22Rv1 (cell line): ENCODE data around the gene SLC25A42.

Experiments
- H3K27ac ChIP-seq: fragments of 450-650 bp; 2 replicates; pipeline ENCODE4 v1.5.1; 2017
- ZFX ChIP-seq: fragments of 450-650 bp; IDR thresholded peaks from 2 replicates; pipeline ENCODE4 v1.6.1; 2017; ENCODE audit warnings: antibody characterized with exemption, borderline replicate concordance
- TF ChIP-seq, protein P1 (sequence below): fragments of 450-650 bp; IDR thresholded peaks from 2 replicates; pipeline ENCODE4 v1.5.1; 2017; ENCODE audit warnings: mild to moderate bottlenecking

Gene SLC25A42

DNA sequence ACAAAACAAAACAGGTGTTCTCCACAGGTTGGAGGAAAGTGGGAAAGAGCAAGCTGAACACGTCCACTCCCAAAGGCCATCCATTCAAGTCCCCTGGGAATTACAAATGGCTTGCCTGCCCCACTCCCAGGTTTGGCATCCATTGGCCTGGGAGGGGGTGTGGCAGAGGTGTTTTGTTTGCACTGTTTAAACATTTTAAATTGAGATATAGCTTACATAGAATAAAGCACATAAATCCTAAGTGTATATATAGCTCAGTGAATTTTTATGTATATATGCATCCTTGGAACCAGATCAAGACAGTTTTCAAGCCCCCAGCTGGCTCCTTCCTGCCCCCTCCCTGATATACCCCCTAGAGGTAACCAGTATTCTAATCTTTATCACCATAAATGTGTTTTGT lies 12.7 kb downstream of the SLC25A42 start:
- H3K27ac ChIP-seq = no peak overlapping the region
- TF ChIP-seq, protein P1, sequence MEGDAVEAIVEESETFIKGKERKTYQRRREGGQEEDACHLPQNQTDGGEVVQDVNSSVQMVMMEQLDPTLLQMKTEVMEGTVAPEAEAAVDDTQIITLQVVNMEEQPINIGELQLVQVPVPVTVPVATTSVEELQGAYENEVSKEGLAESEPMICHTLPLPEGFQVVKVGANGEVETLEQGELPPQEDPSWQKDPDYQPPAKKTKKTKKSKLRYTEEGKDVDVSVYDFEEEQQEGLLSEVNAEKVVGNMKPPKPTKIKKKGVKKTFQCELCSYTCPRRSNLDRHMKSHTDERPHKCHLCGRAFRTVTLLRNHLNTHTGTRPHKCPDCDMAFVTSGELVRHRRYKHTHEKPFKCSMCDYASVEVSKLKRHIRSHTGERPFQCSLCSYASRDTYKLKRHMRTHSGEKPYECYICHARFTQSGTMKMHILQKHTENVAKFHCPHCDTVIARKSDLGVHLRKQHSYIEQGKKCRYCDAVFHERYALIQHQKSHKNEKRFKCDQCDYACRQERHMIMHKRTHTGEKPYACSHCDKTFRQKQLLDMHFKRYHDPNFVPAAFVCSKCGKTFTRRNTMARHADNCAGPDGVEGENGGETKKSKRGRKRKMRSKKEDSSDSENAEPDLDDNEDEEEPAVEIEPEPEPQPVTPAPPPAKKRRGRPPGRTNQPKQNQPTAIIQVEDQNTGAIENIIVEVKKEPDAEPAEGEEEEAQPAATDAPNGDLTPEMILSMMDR = no peak
- no peak for TF ChIP-seq ZFX

DNA sequence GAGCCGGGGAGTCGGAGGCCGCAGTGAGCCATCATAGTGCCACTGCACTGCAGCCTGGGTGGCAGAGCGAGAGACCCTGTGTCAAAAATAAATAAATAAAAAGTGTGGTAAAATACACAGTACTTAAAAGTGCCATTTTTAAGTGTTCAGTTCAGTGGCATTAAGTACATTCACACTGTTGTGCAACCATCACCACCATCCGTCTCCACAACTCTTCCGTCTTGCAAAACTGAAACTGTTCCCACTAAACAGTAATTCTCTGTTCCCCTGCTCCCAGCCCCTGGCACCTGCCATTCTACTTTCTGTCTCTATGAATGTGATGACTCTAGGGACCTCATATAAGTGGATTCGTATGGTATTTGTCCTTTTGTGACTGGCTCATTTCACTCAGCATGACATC lies 13.3 kb downstream of the SLC25A42 start:
- TF ChIP-seq ZFX = no peak
- TF ChIP-seq, protein P1 = no peak
- no peak overlapping the region for H3K27ac ChIP-seq

DNA sequence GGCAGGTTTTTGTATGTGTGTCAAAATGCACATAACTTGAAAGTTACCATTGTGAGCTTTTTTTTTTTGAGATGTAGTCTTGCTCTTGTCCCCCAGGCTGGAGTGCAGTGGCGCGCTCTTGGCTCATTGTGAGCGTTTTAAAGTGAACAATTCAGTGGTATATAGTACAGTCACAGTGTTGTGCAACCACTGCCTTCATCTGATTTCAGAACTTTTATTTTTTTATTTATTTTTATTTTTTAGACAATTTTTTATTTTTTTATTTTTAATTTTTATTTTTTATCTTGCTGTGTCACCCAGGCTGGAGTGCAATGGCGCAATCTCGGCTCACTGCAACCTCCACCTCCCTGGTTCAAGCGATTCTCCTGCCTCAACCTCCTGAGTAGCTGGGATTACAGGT lies 15.0 kb downstream of the SLC25A42 start:
- H3K27ac ChIP-seq = no peak overlapping the region
- TF ChIP-seq ZFX = no peak
- TF ChIP-seq, protein P1 = no peak

DNA sequence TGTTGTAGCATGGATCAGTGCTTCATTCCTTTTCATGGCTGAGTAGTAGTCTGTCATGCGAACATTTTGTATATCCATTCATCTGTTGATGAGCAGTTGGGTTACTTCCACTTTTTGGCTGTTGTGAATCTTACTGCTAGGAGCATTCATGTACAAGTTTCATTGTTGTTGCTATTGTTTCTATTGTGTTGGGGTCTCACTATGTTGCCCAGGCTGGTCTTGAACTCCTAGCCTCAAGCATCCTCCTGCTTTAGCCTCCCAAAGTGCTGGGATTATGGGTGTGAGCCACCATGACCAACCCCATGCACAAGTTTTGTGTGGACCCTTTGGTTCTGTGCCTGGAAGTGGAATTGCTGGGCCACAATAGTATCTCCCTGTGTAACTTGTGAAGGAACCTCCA lies 15.8 kb downstream of the SLC25A42 start:
- TF ChIP-seq, protein P1 = no peak
- TF ChIP-seq ZFX = no peak
- no peak overlapping the region for H3K27ac ChIP-seq

DNA sequence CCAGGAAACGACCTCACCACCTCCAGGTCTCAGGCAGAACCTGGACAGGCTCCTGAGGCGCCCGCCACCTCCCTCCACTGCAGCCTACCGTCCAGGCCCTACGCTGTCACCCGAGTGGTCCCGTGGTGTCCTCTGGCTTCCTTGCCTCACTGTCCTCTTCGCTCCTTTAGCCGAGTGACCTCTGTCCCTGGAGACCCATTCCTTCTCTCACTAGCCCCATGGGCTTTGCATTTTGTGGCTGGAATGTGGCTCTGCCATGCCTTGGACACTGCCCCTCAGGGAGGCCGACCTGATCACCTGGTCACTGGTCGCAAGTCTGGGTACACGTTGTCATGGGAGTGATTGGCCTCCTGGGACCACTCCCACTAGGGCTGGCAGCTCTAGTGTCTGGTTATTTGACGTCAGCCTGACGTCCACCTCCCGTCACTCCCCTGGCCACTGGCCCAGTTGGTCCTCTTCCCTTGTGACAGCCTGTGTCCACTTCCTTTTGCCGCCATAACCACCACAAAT lies 17.9 kb downstream of the SLC25A42 start:
- no peak overlapping the region for H3K27ac ChIP-seq
- no peak for TF ChIP-seq ZFX
- TF ChIP-seq, protein P1 = no peak

DNA sequence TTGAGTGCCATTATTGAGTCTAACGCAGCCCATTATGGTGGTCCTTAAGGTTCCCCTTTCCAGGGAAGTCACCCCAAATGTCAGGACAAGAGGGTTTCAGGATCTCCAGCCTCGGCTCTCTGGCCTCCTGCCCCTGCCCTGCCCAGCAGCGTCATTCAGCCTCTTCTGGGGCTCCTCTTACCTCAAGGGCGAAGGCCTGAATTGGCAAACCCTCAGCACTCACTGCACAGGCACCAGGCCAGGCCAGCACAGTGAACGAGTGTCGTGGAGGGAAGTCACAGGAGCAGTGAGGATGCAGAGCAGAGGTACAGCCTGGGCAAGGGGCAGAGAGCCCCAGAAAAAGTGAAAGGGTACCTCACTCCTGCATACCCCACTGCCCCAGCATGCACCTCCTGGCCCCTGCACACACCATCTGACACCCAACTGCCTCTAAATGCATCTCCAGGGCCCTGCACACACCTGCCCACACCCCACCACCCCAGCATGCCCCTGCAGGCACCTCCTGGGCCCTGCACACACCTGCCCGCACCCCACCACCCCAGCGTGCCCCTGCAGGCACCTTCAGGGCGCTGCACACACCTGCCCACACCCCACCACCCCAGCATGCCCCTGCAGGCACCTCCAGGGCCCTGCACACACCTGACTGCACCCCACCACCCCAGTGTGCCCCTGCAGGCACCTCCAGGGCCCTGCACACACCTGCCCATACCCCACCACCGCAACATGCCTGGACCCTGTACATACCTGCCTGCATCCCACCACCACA lies 19.8 kb downstream of the SLC25A42 start:
- no peak overlapping the region for H3K27ac ChIP-seq
- TF ChIP-seq ZFX = no peak
- TF ChIP-seq, protein P1 = no peak

DNA sequence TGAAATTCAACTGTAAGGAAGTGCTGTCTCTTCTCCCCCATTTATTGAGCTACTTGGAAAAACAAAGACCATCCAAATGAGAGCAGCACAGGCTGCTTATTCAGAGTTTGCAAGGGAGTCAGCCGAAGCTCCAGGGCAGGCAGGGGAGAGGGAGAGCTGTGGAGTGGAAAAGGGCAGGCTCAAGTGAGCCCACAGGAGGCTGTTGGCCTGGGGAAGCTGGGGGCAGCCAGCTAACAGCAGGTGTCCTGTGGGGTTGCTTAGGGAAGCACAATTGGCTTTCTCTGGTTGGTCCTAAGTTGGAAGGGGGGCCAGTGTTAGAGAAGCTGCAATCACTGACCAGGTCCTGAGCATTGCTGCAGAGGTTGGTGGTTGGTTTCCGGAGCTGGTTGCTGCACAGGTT lies 23.9 kb downstream of the SLC25A42 start:
- no peak for TF ChIP-seq ZFX
- TF ChIP-seq, protein P1 = no peak
- H3K27ac ChIP-seq = no peak overlapping the region
